HL-60 (cell line): ENCODE measurements around the gene ELL2.

Experiments used
- DNase-seq, 2 experiments: peaks; one replicate each; pipeline ENCODE4 v3.0.0-alpha.2; 2010 to 2020; ENCODE audit warnings: low read depth in 1 of 2, low spot score in 1 of 2
- H3K27ac ChIP-seq: fragments of 250-450 bp; sonication (Bioruptor Pico); replicated peaks from 2 replicates; pipeline ENCODE4 v1.5.1; 2020; ENCODE audit warnings: mild to moderate bottlenecking, moderate library complexity
- H3K27me3 ChIP-seq: fragments of 250-450 bp; sonication (Bioruptor Pico); 2 replicates; pipeline ENCODE4 v1.5.1; 2021; ENCODE audit warnings: mild to moderate bottlenecking, moderate library complexity; ENCODE audit not compliant: insufficient read depth, poor library complexity, severe bottlenecking
- H3K4me3 ChIP-seq: replicated peaks from 2 replicates; pipeline ENCODE4 v1.5.1; 2011; ENCODE audit warnings: mild to moderate bottlenecking, control low read depth, low read length; ENCODE audit not compliant: insufficient read depth
- GABPA ChIP-seq: IDR thresholded peaks from 2 replicates; pipeline ENCODE4 v1.6.1; 2012; ENCODE audit warnings: low read depth
- POLR2AphosphoS5 ChIP-seq: IDR thresholded peaks from 2 replicates; pipeline ENCODE4 v1.6.1; 2012; ENCODE audit warnings: low read depth
- SPI1 ChIP-seq: IDR thresholded peaks from 2 replicates; pipeline ENCODE4 v1.6.1; 2012; ENCODE audit warnings: low read depth, mild to moderate bottlenecking, borderline replicate concordance
- TF ChIP-seq, protein P1 (sequence below): IDR thresholded peaks from one replicate; pipeline ENCODE4 v1.5.1; 2011; ENCODE audit warnings: low read length, control low read depth, inconsistent platforms; ENCODE audit not compliant: insufficient read depth
- TF ChIP-seq, protein P2 (sequence below): IDR thresholded peaks from 2 replicates; pipeline ENCODE4 v1.6.1; 2012; ENCODE audit warnings: low read depth; ENCODE audit not compliant: insufficient replicate concordance

Gene ELL2

DNA sequence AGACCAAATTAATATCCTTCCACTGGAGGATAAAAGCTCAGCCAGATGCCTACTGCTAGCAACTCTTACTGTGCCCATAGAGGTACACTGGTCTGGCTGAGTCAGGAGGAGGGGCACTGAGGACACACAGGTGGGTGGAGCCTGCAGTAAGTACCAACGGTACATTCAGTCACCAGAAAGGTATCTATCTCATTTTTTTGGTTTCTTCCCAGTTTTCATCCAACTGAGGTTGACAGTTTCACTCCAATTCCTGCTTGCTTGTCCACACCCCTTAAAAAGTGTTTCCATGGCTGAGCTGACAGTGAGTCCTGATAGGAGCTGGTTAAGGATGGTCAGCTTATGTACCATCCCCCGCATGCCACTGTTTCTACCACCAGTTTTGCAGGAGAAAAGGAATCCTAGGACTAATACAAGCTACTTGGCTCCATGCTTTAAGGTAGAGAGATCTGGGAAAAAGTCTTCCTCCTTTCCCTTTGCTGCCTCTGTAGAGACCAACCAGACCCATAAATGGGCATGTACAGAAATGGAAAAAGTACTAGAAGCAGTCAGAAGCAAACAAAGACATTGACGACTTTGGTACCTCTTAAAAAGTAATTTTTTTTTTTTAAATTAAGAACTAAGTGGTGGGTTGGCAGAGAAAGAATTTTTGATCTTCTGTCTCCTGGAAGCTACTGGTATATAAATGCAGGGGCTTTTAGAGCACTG, 3.2 kb downstream of the ELL2 start:
- Histone ChIP-seq H3K27ac (no peak overlapping the region), H3K4me3 (peak overlapping the region; percentile 4; the same call in 1 of the 2 replicates), H3K27me3 (no peaks in the 10 kb centered on the region)
- DNase-seq: no peak
- TF ChIP-seq GABPA (no peak), POLR2AphosphoS5 (no peak), SPI1 (no peak)
- TF ChIP-seq, protein P1, sequence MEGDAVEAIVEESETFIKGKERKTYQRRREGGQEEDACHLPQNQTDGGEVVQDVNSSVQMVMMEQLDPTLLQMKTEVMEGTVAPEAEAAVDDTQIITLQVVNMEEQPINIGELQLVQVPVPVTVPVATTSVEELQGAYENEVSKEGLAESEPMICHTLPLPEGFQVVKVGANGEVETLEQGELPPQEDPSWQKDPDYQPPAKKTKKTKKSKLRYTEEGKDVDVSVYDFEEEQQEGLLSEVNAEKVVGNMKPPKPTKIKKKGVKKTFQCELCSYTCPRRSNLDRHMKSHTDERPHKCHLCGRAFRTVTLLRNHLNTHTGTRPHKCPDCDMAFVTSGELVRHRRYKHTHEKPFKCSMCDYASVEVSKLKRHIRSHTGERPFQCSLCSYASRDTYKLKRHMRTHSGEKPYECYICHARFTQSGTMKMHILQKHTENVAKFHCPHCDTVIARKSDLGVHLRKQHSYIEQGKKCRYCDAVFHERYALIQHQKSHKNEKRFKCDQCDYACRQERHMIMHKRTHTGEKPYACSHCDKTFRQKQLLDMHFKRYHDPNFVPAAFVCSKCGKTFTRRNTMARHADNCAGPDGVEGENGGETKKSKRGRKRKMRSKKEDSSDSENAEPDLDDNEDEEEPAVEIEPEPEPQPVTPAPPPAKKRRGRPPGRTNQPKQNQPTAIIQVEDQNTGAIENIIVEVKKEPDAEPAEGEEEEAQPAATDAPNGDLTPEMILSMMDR: no peak
- TF ChIP-seq, protein P2, sequence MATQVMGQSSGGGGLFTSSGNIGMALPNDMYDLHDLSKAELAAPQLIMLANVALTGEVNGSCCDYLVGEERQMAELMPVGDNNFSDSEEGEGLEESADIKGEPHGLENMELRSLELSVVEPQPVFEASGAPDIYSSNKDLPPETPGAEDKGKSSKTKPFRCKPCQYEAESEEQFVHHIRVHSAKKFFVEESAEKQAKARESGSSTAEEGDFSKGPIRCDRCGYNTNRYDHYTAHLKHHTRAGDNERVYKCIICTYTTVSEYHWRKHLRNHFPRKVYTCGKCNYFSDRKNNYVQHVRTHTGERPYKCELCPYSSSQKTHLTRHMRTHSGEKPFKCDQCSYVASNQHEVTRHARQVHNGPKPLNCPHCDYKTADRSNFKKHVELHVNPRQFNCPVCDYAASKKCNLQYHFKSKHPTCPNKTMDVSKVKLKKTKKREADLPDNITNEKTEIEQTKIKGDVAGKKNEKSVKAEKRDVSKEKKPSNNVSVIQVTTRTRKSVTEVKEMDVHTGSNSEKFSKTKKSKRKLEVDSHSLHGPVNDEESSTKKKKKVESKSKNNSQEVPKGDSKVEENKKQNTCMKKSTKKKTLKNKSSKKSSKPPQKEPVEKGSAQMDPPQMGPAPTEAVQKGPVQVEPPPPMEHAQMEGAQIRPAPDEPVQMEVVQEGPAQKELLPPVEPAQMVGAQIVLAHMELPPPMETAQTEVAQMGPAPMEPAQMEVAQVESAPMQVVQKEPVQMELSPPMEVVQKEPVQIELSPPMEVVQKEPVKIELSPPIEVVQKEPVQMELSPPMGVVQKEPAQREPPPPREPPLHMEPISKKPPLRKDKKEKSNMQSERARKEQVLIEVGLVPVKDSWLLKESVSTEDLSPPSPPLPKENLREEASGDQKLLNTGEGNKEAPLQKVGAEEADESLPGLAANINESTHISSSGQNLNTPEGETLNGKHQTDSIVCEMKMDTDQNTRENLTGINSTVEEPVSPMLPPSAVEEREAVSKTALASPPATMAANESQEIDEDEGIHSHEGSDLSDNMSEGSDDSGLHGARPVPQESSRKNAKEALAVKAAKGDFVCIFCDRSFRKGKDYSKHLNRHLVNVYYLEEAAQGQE: no peak

- H3K4me3 ChIP-seq: no peak overlapping the region
- H3K27ac ChIP-seq: no peak overlapping the region
- H3K27me3 ChIP-seq: no peaks in the 10 kb centered on the region
- TF ChIP-seq SPI1: no peak
- TF ChIP-seq, protein P1: no peak
- no peak for TF ChIP-seq POLR2AphosphoS5
- TF ChIP-seq GABPA: no peak
- TF ChIP-seq, protein P2: no peak
- DNase-seq: no peak
Observed at GRCh38 chr5:95957561-95958203, 4.0 kb downstream of the ELL2 start.

- TF ChIP-seq POLR2AphosphoS5: no peak
- TF ChIP-seq, protein P1: no peak
- TF ChIP-seq, protein P2: no peak
- no peak for TF ChIP-seq SPI1
- TF ChIP-seq GABPA: no peak
- H3K27me3 ChIP-seq: no peaks in the 10 kb centered on the region
- no peak for DNase-seq
- H3K27ac ChIP-seq: no peak overlapping the region
- no peak overlapping the region for H3K4me3 ChIP-seq
Observed at GRCh38 chr5:95956900-95957293, 4.8 kb downstream of the ELL2 start.
